HAP-1 (cell line): Measurements from ENCODE around the gene RCOR1.

Experiments
- DNase-seq, 2 experiments: peaks; one replicate each; pipeline ENCODE4 v3.0.0-alpha.2; 2016 to 2020; ENCODE audit warnings: low spot score in 2 of 2
- H3K27me3 ChIP-seq: fragments of 250-450 bp; sonication (Bioruptor Pico); 2 replicates; pipeline ENCODE4 v1.5.1; 2020; ENCODE audit warnings: low read depth, mild to moderate bottlenecking, moderate library complexity
- H3K36me3 ChIP-seq: fragments of 250-450 bp; sonication (Bioruptor Pico); replicated peaks from 2 replicates; pipeline ENCODE4 v1.5.1; 2020; ENCODE audit warnings: mild to moderate bottlenecking
- H3K4me1 ChIP-seq: fragments of 250-450 bp; sonication (Bioruptor Pico); 2 replicates; pipeline ENCODE4 v1.5.1; 2020; ENCODE audit warnings: mild to moderate bottlenecking
- H3K4me3 ChIP-seq: fragments of 250-450 bp; sonication (Bioruptor Pico); 2 replicates; pipeline ENCODE4 v1.5.1; 2020; ENCODE audit warnings: mild to moderate bottlenecking, moderate library complexity
- H3K9me3 ChIP-seq: fragments of 250-450 bp; sonication (Bioruptor Pico); 2 replicates; pipeline ENCODE4 v1.5.1; 2020; ENCODE audit warnings: mild to moderate bottlenecking, moderate library complexity
- in situ Hi-C: fragments of 300-500 bp; cut with MboI; formaldehyde crosslinking; loops from 3 replicates; pipeline ENCODE4 v1.14.3; 2020; ENCODE audit warnings: low sequenced_read_pairs, inconsistent platforms, mixed read lengths

Gene RCOR1

DNA sequence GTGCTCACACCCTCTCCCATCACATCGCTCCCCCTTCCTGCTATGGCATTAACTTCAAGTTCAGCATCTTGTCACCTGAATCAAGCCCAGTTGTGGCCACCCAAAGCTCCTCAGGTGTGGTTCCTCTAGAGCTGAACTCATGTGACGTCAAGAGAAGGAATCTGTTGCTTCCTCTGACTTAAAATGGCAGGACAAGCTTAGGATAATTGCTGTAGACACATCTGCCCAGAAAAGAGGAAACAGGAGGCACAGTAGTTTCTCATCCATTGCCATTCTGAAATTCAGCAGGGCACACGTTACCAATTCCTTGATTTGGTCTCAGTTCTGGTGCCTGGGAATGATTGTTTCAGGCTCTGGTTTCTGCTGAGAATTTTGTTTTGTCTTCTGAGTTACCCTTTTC lies 52.1 kb downstream of the RCOR1 start:
- in situ Hi-C loops: no loop called here
- no peak for DNase-seq
- no peak overlapping the region for H3K4me3 ChIP-seq
- H3K9me3 ChIP-seq: no peaks in the 10 kb centered on the region
- no peaks in the 10 kb centered on the region for H3K36me3 ChIP-seq
- H3K27me3 ChIP-seq: no peaks in the 10 kb centered on the region
- H3K4me1 ChIP-seq: 0 out of 2 replicates have a peak, but pooled peaks cover 5% of the 10 kb centered on the region

DNA sequence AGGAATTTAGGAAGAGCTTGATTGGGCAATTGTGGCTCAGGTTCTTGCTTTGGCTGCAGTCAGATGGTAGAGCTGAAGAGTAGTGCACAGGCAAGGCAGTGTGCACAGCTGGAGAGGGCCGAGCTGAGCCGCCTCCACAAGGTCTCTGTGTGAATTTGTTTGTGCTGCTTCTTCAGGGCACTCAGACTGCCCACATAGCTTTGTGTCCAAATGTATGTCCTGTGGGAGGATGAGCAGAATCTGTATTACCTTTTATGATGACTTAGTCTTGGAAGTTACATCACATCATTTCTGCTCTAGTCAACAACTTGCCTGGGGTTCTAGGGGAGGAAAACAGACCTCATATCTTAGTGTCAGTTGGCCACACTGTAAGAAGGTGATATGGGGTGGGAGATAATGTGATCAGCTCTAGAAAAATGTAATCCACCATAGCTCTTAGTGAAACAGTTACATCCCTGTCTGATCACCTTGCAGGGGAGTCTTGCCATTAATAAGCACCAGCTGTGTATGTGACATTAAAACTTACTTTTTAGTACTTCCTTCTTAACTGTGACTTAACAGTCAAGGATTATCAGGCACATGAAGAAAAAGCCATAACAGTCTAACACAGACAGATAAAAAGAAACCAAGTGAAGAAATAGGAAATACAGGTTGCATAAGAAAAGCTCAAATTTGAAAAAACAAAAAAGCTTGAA lies 53.4 kb downstream of the RCOR1 start:
- H3K4me3 ChIP-seq: no peak overlapping the region
- in situ Hi-C loops: no loop called here
- H3K36me3 ChIP-seq: no peaks in the 10 kb centered on the region
- DNase-seq: no peak
- no peaks in the 10 kb centered on the region for H3K27me3 ChIP-seq
- 0 out of 2 replicates have a peak, but pooled peaks cover 5% of the 10 kb centered on the region for H3K4me1 ChIP-seq
- H3K9me3 ChIP-seq: no peaks in the 10 kb centered on the region

DNA sequence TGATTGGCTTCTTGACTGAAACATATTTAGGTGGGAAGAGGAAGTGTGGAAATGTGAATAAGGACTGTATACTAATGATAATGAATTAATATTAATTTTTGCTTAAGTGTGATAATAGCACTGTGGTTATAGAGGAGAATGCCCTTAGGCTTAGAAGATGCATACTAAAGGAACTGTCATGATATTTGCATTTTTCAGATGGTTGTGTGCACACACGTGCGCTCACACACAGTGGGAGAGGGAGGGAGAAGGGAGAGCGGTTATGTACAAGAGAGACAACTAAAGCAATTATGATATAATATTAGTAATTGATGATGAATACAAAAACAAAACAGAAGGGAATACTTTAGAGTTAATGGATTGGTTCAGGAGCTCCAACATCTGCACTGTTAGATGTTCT lies 54.2 kb downstream of the RCOR1 start:
- in situ Hi-C loops: no loop called here
- Histone ChIP-seq H3K9me3 (no peaks in the 10 kb centered on the region), H3K36me3 (no peaks in the 10 kb centered on the region), H3K4me1 (peaks cover 7% of the 10 kb centered on the region), H3K27me3 (no peaks in the 10 kb centered on the region), H3K4me3 (no peak overlapping the region)
- DNase-seq: no peak

DNA sequence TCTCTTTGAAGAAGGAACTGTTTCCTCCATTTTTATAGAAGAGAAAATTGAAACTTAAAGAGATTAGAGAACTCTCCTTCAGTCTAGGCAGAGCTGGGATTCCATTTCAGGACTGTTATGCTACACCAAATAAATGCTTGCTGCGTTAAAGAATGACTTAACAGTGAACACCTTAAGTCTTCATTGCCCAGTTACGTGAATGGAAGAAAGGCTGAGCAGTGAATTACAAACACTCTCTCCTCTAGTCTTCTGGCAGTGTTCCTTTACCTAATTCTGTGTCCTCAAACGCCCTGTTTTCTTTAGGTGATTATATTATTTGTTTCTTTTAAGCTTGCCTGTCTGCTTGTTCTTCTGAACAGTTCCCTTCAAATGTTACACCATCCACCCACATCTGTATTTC lies 59.7 kb downstream of the RCOR1 start:
- in situ Hi-C loops: no loop called here
- H3K27me3 ChIP-seq: no peaks in the 10 kb centered on the region
- H3K4me3 ChIP-seq: no peak overlapping the region
- no peaks in the 10 kb centered on the region for H3K36me3 ChIP-seq
- H3K4me1 ChIP-seq: peaks cover 19% of the 10 kb centered on the region
- no peaks in the 10 kb centered on the region for H3K9me3 ChIP-seq
- DNase-seq: no peak

DNA sequence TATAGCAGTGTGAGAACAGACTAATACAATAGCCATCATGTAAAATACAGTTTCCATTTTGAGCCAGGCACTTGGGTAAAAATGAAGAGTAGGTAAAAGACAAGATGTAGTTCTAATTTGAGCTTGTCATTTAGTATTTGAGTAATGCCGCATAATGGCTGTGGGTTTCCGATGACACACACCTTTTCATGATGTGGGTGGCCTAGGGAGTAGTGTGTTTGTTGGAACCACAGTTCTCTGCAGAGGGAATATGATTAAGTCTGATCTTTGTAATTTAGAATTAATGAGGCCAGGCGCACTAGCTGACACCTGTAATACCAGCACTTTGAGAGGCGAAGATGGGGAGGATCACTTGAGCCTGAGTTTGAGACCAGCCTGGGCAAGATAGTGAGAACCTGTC lies 61.8 kb downstream of the RCOR1 start:
- Histone ChIP-seq H3K36me3 (no peaks in the 10 kb centered on the region), H3K4me3 (no peak overlapping the region), H3K27me3 (no peaks in the 10 kb centered on the region), H3K4me1 (peaks cover 32% of the 10 kb centered on the region), H3K9me3 (no peaks in the 10 kb centered on the region)
- DNase-seq: no peak
- in situ Hi-C loops: no loop called here

DNA sequence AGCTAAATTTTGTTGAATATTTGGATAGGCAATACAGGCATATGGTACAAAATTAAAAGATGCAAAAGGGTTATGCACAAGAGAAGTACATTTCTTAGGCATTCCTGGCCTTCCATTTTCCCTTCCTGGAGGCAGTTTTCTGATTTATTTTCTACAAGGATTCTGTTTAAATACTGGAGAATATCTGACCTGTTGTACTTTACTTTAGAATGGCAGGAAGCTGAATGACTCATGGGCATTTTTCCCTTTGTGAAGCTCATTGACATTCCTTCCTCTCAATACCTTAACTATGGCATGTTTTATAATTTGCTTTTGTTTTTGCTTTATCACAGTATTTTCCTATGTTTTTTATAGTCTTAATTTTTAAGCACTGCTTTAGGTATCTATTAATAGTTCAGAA lies 62.7 kb downstream of the RCOR1 start:
- Histone ChIP-seq H3K27me3 (no peaks in the 10 kb centered on the region), H3K36me3 (no peaks in the 10 kb centered on the region), H3K9me3 (no peaks in the 10 kb centered on the region), H3K4me1 (peaks cover 36% of the 10 kb centered on the region), H3K4me3 (no peak overlapping the region)
- no peak for DNase-seq
- in situ Hi-C loops: no loop called here

DNA sequence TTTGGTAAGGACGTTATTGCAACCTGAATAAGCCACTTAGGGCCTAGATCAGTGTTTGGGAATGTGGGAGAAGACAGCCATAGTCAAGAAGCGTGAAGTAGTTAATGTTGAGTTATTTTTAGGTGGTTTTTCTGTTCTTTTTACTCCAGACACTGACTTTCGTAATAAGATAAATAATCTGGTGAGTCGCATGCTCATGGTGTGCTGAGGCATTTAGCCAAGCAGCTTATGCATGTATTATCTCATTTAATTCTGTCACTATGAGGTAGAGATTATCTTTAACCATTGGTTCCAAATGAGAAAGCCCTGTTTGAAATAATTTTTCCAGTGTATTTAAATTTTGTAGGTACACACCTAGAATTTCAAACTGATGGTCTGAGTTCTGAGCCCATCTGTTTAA lies 67.3 kb downstream of the RCOR1 start:
- peaks cover 42% of the 10 kb centered on the region for H3K4me1 ChIP-seq
- DNase-seq: no peak
- no peaks in the 10 kb centered on the region for H3K36me3 ChIP-seq
- H3K9me3 ChIP-seq: no peaks in the 10 kb centered on the region
- H3K4me3 ChIP-seq: no peak overlapping the region
- in situ Hi-C loops: no loop called here
- H3K27me3 ChIP-seq: no peaks in the 10 kb centered on the region

DNA sequence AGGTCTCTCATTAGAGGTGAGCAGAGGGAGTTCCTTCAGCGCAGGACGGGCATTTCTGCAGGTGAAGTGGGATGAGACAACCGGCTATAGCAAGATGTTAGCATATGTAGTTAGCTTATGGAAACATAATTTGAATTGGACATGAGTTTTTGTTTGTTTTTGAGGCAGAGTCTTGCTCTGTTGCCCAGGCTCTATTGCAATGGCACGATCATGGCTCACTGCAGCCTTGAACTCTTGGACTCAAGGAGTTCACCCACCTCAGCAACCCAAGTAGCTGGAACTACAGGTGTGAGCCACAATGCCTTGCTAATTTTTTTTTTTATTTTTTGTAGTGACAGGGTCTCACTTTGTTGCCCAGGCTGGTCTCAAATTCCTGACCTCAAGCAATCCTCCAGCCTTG lies 69.2 kb downstream of the RCOR1 start:
- in situ Hi-C loops: no loop called here

DNA sequence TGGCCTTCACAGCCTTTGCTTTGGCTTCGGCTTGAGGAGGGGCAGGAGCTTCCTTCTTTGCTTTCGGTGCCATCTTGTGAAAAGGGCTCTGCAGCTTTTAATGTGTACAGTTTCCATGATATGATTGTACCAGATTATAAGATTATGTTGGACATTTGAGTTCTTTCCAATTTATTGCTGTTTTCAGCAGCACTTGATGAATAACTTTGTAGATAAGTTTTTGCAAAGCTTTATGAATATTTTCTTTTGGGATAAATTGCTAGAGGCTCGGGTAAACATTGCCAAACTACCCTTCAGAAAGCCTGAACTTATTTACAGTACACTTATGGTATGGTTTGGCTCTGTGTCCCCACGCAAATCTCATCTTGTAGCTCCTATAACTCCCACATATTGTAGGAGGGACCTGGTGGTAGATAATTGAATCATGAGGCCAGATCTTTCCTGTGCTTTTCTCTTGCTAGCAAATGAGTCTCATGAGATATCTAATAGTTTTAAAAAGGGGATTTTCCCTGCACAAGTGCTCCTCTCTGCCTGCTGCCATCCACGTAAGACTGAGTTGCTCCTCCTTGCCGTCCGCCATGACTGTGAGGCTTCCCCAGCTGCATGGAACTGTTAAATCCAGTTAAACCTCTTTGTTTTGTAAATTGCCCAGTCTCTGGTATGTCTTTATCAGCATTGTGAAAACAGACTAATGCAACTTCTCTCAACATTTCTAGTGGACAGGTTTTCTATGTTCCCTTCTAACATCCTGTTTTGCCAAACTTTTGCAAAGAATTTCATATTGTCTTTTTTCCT lies 70.4 kb downstream of the RCOR1 start:
- in situ Hi-C loops: no loop called here
- DNase-seq: peak; percentile 76 to 88

More for the DNA sequence above, 69.2 kb downstream of the RCOR1 start:
- no peaks in the 10 kb centered on the region for H3K9me3 ChIP-seq
- no peaks in the 10 kb centered on the region for H3K36me3 ChIP-seq
- no peak overlapping the region for H3K4me3 ChIP-seq
- DNase-seq: no peak
- H3K27me3 ChIP-seq: no peaks in the 10 kb centered on the region
- H3K4me1 ChIP-seq: peaks cover 35% of the 10 kb centered on the region

DNA sequence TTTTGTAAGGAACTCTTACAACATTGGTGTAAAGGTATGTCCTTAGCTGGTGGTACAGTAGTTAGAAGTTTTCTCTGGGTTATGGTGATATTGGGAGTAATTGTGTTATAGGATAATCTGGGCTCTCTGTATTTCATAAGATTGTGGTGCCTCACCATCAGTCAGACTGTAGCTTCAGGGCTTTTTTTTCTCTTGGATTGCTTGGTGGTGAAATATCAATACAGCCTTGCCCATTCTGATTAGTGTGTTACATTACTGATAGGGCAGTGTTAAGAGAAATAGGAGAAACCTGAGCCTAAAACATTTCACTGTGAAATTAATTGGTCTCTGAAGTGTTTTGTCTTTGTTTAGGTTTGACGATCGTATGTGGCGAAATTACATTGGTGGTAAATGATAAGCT lies 71.0 kb downstream of the RCOR1 start:
- no peaks in the 10 kb centered on the region for H3K36me3 ChIP-seq
- no peaks in the 10 kb centered on the region for H3K9me3 ChIP-seq
- no peaks in the 10 kb centered on the region for H3K27me3 ChIP-seq
- in situ Hi-C loops: no loop called here
- H3K4me1 ChIP-seq: peaks cover 39% of the 10 kb centered on the region
- no peak for DNase-seq
- no peak overlapping the region for H3K4me3 ChIP-seq

More for the DNA sequence above, 70.4 kb downstream of the RCOR1 start:
- Histone ChIP-seq H3K36me3 (no peaks in the 10 kb centered on the region), H3K4me1 (peaks cover 37% of the 10 kb centered on the region), H3K27me3 (no peaks in the 10 kb centered on the region), H3K9me3 (no peaks in the 10 kb centered on the region), H3K4me3 (no peak overlapping the region)

DNA sequence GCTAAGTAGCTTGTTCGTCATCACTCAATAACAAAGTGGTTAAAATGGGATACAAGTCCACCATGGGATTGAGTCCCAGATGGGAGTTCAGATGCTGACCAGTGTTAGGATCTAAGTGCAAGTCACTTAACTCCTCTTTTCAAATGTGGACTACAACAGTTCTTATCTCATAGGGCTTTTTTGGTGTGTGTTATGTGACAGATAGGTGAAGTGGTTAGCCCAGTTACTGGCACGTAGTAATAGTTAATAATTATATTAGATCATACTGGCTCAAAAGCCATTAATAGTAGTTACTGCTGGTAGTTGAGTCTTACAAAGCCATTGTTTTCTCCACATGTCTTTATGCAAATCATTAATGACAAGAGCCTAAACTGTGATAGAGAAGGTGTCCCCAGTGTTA lies 73.2 kb downstream of the RCOR1 start:
- H3K4me1 ChIP-seq: peaks cover 31% of the 10 kb centered on the region
- in situ Hi-C loops: no loop called here
- no peaks in the 10 kb centered on the region for H3K27me3 ChIP-seq
- DNase-seq: no peak
- H3K4me3 ChIP-seq: no peak overlapping the region
- no peaks in the 10 kb centered on the region for H3K36me3 ChIP-seq
- H3K9me3 ChIP-seq: no peaks in the 10 kb centered on the region

DNA sequence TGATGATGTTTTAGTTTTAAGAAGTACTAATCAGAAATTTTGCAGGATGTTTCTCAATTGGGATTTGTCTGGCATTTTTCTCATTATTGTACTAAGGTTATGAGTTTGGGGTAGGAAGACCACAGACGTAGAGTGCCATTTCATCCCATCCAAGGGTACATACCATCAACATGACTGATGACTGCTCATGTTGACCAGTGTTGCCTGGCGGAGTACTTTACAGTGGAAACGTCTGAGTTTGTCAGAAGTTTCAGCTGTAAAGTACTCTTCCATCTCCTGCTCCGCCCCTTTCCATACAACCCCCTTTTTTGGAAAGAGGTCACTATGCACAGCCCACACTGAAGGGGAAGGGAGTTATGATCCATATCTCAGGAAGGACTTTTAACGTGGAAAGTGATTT lies 74.2 kb downstream of the RCOR1 start:
- no peaks in the 10 kb centered on the region for H3K36me3 ChIP-seq
- no peaks in the 10 kb centered on the region for H3K9me3 ChIP-seq
- no peak for DNase-seq
- H3K4me3 ChIP-seq: no peak overlapping the region
- peaks cover 31% of the 10 kb centered on the region for H3K4me1 ChIP-seq
- H3K27me3 ChIP-seq: no peaks in the 10 kb centered on the region
- in situ Hi-C loops: no loop called here

DNA sequence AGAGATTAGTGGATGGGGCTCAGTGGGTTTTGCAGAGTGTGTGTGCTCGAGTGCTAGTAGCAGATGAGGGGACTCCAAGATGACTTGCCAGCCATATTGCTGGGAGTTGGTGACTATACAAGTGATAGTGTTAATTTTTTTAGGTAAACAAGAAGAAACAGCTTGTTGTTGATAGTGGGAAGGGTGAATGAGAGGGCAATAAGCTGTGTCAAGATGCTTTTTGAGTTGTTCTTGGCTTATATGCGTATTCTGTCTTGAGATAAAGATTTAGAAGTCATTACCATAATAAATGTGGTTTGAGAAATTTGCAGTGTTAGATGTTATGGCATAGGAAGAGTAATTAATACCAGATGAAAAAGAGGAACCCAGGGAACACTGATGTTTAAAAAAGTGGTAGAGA lies 75.3 kb downstream of the RCOR1 start:
- in situ Hi-C loops: no loop called here
- no peak for DNase-seq
- peaks cover 28% of the 10 kb centered on the region for H3K4me1 ChIP-seq

DNA sequence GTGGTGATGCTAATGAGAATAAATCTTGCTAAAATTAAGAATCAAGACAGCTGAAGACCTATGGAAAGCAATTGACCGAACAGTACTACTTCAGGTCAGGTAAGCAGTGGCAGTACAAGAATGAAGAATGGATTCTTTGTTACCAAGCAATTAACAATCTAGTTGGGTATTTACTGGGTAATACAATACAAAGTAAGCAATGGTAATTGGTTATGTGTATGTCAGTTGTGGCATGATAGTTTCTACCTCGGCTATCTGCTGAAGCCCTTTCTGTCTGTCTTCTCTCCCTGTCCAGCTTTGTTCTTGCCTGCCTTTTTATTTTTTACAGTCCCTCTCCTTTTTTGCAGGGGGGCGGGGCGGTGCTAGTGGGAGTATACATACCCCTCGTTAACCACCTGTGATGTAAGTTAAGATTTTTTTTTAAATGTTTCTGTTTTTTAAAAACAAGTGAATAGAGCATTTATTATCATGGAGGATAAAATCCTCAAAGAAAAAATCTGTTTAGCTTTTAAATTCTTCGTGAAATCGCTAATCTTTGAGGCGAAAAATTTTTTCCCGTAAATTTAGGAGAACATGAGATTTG lies 75.9 kb downstream of the RCOR1 start:
- H3K4me1 ChIP-seq: peaks cover 23% of the 10 kb centered on the region
- in situ Hi-C loops: no loop called here
- H3K36me3 ChIP-seq: no peaks in the 10 kb centered on the region
- H3K4me3 ChIP-seq: no peak overlapping the region
- no peak for DNase-seq
- no peaks in the 10 kb centered on the region for H3K9me3 ChIP-seq
- H3K27me3 ChIP-seq: no peaks in the 10 kb centered on the region

More for the DNA sequence above, 75.3 kb downstream of the RCOR1 start:
- H3K27me3 ChIP-seq: no peaks in the 10 kb centered on the region
- no peaks in the 10 kb centered on the region for H3K9me3 ChIP-seq
- no peak overlapping the region for H3K4me3 ChIP-seq
- no peaks in the 10 kb centered on the region for H3K36me3 ChIP-seq
